Endothelial cell of umbilical vein (primary cell): Measurements from ENCODE around the gene PLEKHS1. TPM values are rescaled to one million over a fixed set of nuclear protein-coding genes. Genes with fewer than 3 reads are reported as not detected.

ENCODE experiments used
- BruUV-seq: library from RNA; stranded (reverse); fragments of 400-500 nt; replicated peaks from 2 replicates; lab custom pipeline; 2021; lab: Mats Ljungman, UMichigan
- CTCF ChIA-PET: fragments of 300-600, 350-600 bp; sonication (Branson Sonifier 250); formaldehyde crosslinking; loops from one replicate; lab custom pipeline; 2021; ENCODE audit warnings: antibody characterized with exemption, inconsistent platforms; lab: Charles Lee
- POLR2A ChIA-PET: fragments of 300-600, 350-600 bp; sonication (Branson Sonifier 250); formaldehyde crosslinking; loops from one replicate; lab custom pipeline; 2021; ENCODE audit warnings: antibody characterized with exemption, inconsistent platforms; lab: Charles Lee
- DNase-seq: peaks from one replicate; pipeline ENCODE4 v3.0.0-alpha.2; 2011; ENCODE audit warnings: low read depth, low spot score
- FAIRE-seq: peaks from 2 replicates; lab custom pipeline; 2011; peaks lifted over from hg19 to GRCh38; lab: Jason Lieb, UNC
- H2AFZ ChIP-seq: 2 replicates; pipeline ENCODE4 v1.6.0; 2012; ENCODE audit warnings: low read depth, low read length, control low read depth, inconsistent platforms
- H3K27ac ChIP-seq: 2 replicates; pipeline ENCODE4 v1.5.1; 2011; ENCODE audit warnings: low read depth, mild to moderate bottlenecking, control low read depth, low read length, moderate library complexity; ENCODE audit not compliant: insufficient read depth
- H3K27me3 ChIP-seq, 2 experiments: 2 replicates each; pipeline versions ENCODE4 v1.6.0 to v1.6.1; 2011; ENCODE audit warnings: low read length in 2 of 2, mixed read lengths in 1 of 2; ENCODE audit not compliant: control insufficient read depth in 2 of 2, insufficient read depth in 2 of 2
- H3K36me3 ChIP-seq, 2 experiments: 2 replicates in 1 of 2; 3 replicates in 1 of 2; pipeline ENCODE4 v1.5.1; 2011; ENCODE audit warnings: low read length in 2 of 2, mild to moderate bottlenecking in 1 of 2, moderate library complexity in 1 of 2; ENCODE audit not compliant: control insufficient read depth in 2 of 2, insufficient read depth in 2 of 2; ENCODE audit errors: extremely low read depth in 1 of 2
- H3K4me1 ChIP-seq: 3 replicates; pipeline ENCODE4 v1.5.1; 2011; ENCODE audit warnings: mild to moderate bottlenecking, low read length; ENCODE audit not compliant: control insufficient read depth, insufficient read depth; ENCODE audit errors: extremely low read depth
- H3K4me2 ChIP-seq: 2 replicates; pipeline ENCODE4 v1.6.1; 2011; ENCODE audit warnings: low read length, control low read depth, mixed read lengths; ENCODE audit not compliant: insufficient read depth
- H3K4me3 ChIP-seq, 3 experiments: fragments of 200-600 bp in 1 of 3; sonication (generic), shearing (Covaris generic) in 1 of 3; replicated peaks in 1 of 3; 2 replicates each; pipeline ENCODE4 v1.5.1; 2011 to 2016; ENCODE audit warnings: control low read depth in 3 of 3, low read length in 3 of 3, mild to moderate bottlenecking in 2 of 3, inconsistent platforms in 1 of 3, low read depth in 1 of 3, moderate library complexity in 1 of 3; ENCODE audit not compliant: insufficient read depth in 1 of 3
- H3K79me2 ChIP-seq: 2 replicates; pipeline ENCODE4 v1.6.0; 2012; ENCODE audit warnings: low read length, inconsistent platforms; ENCODE audit not compliant: control insufficient read depth, insufficient read depth
- H3K9ac ChIP-seq: replicated peaks from 2 replicates; pipeline ENCODE3; 2011; ENCODE audit warnings: low read length, control low read depth; ENCODE audit not compliant: insufficient read depth; ENCODE audit errors: extremely low read depth
- H3K9me1 ChIP-seq: replicated peaks from 3 replicates; pipeline ENCODE4 v1.6.0; 2011; ENCODE audit warnings: mild to moderate bottlenecking, low read length; ENCODE audit not compliant: control insufficient read depth, insufficient read depth; ENCODE audit errors: extremely low read depth
- H3K9me3 ChIP-seq: replicated peaks from 2 replicates; pipeline ENCODE4 v1.5.1; 2012; ENCODE audit warnings: low read length, inconsistent platforms; ENCODE audit not compliant: control insufficient read depth, insufficient read depth
- H4K20me1 ChIP-seq: replicated peaks from 2 replicates; pipeline ENCODE3; 2011; ENCODE audit warnings: mild to moderate bottlenecking, low read length; ENCODE audit not compliant: control insufficient read depth, insufficient read depth; ENCODE audit errors: extremely low read depth
- CTCF ChIP-seq, 2 donors: IDR thresholded peaks; 1 replicate in 1 of 2; 2 replicates in 1 of 2; pipeline ENCODE4 v1.5.1; 2011; ENCODE audit warnings: low read length in 2 of 2, mild to moderate bottlenecking in 2 of 2, moderate library complexity in 2 of 2, control low read depth in 1 of 2, inconsistent platforms in 1 of 2, low read depth in 1 of 2; ENCODE audit not compliant: insufficient read depth in 1 of 2; ENCODE audit errors: extremely low read depth in 1 of 2
- EZH2 ChIP-seq: IDR thresholded peaks from 2 replicates; pipeline ENCODE4 v1.6.1; 2012; ENCODE audit warnings: borderline replicate concordance, low read depth, mild to moderate bottlenecking, moderate library complexity, low read length, inconsistent platforms; ENCODE audit not compliant: severe bottlenecking
- FOS ChIP-seq: IDR thresholded peaks from 2 replicates; pipeline ENCODE4 v1.6.1; 2011; ENCODE audit warnings: mild to moderate bottlenecking, low read length, moderate library complexity, borderline replicate concordance; ENCODE audit not compliant: insufficient read depth
- GATA2 ChIP-seq: IDR thresholded peaks from 2 replicates; pipeline ENCODE4 v1.7.0; 2011; ENCODE audit warnings: low read depth, mild to moderate bottlenecking, moderate library complexity, mixed read lengths, low read length; ENCODE audit not compliant: insufficient read length, insufficient read depth
- JUN ChIP-seq: IDR thresholded peaks from 2 replicates; pipeline ENCODE4 v1.6.1; 2011; ENCODE audit warnings: borderline replicate concordance, low read depth; ENCODE audit not compliant: insufficient read length, insufficient read depth
- MAX ChIP-seq: IDR thresholded peaks from 2 replicates; pipeline ENCODE4 v1.6.1; 2011; ENCODE audit not compliant: insufficient read depth, insufficient read length
- MYC ChIP-seq: IDR thresholded peaks from one replicate; pipeline ENCODE4 v1.6.1; 2011; ENCODE audit warnings: mild to moderate bottlenecking, low read depth, low read length
- POLR2A ChIP-seq: IDR thresholded peaks from 2 replicates; pipeline ENCODE4 v1.6.1; 2012; ENCODE audit warnings: low read depth, mild to moderate bottlenecking, control low read depth, low read length
- POLR2AphosphoS5 ChIP-seq: IDR thresholded peaks from 2 replicates; pipeline ENCODE4 v1.6.1; 2012; ENCODE audit warnings: low read depth, mild to moderate bottlenecking, control low read depth, low read length, moderate library complexity; ENCODE audit not compliant: insufficient read depth
- dilution Hi-C: fragments of 300-500 bp; cut with MboI; formaldehyde crosslinking; loops from one replicate; pipeline ENCODE4 v1.15.0; 2019; ENCODE audit warnings: low sequenced_read_pairs; ENCODE audit not compliant: extremely low pct_ligation_motif_present
- intact Hi-C: fragments of 100-400 bp; cut with micrococcal nuclease; formaldehyde crosslinking; loops from one replicate; pipeline ENCODE4 v1.10.0; 2022
- polyA plus RNA-seq, 4 experiments: library from polyadenylated mRNA; depleted of rRNA in 3 of 4; stranded (reverse) in 3 of 4; unstranded in 1 of 4; fragments of >200 nt; gene quantifications; 2 replicates each; pipeline versions ENCODE4 v1.2.1 to v1.2.3, GENCODE V29; 2011 to 2012; ENCODE audit warnings: missing spikeins in 1 of 4
- total RNA-seq: library from RNA; stranded (reverse); gene quantifications from 2 replicates; pipeline ENCODE4 v1.2.3, GENCODE V29; 2021

The PLEKHS1 gene
- total and polyA plus RNA-seq, 2 donors (not counting 3 experiments of a cell fraction or from before 2014, with no cell fraction given), result not detected

- intact Hi-C loops, result no loop called here
- FAIRE-seq, result no peak
These were observed 40.2 kb downstream of the PLEKHS1 start for GRCh38 chr10:113791691-113792090.

More at GRCh38 chr10:113791691-113792090, 40.2 kb downstream of the PLEKHS1 start:
- H3K9me1 ChIP-seq, result no peaks in the 10 kb centered on the region
- no TSS peak for BruUV-seq
- TF ChIP-seq FOS (no peak), EZH2 (no peak), JUN (no peak), POLR2AphosphoS5 (no peak), MAX (no peak), GATA2 (no peak), MYC (no peak), POLR2A (no peak), CTCF (IDR thresholded peaks at IDR 0.05; ENCODE audit: extremely low read depth in 1 of 2, insufficient read depth in 1 of 2, low read depth in 1 of 2, low read length in 2 of 2) (no peak)
- no peaks in the 10 kb centered on the region for H3K79me2 ChIP-seq
- no peak overlapping the region for H2AFZ ChIP-seq
- no peaks in the 10 kb centered on the region for H3K4me1 ChIP-seq
- H3K9ac ChIP-seq, result no peak overlapping the region
- H3K9me3 ChIP-seq, result no peaks in the 10 kb centered on the region
- peaks cover 0 to 2% of the 10 kb centered on the region in 2 experiments for H3K27me3 ChIP-seq
- H4K20me1 ChIP-seq, result no peaks in the 10 kb centered on the region
- CTCF ChIA-PET, result no interaction called here
- no peaks in the 10 kb centered on the region for H3K36me3 ChIP-seq
- no peak overlapping the region for H3K4me2 ChIP-seq
- dilution Hi-C loops, result no loop called here
- POLR2A ChIA-PET, result no interaction called here
- no peak for DNase-seq
- H3K27ac ChIP-seq, result no peak overlapping the region
- no peak overlapping the region for H3K4me3 ChIP-seq
